SK-N-SH (cell line): ENCODE results near the gene ATF6B. TPM values are rescaled to one million over a fixed set of nuclear protein-coding genes. Genes with fewer than 3 reads are reported as not detected.

Source experiments
- CTCF ChIA-PET: fragments of 300-600, 350-600 bp; formaldehyde crosslinking; extraction: SDS; loops from one replicate; lab custom pipeline; 2021; lab: Yijun Ruan, JAX
- POLR2A ChIA-PET: fragments of 350-600 bp; sonication (Branson Sonifier 250); formaldehyde crosslinking; extraction: SDS; loops from one replicate; lab custom pipeline; 2020; ENCODE audit warnings: antibody characterized with exemption, inconsistent platforms; lab: Yijun Ruan, JAX
- DNase-seq: peaks from one replicate; pipeline ENCODE4 v3.0.0; 2012
- H2AFZ ChIP-seq: fragments of 200-600 bp; sonication (generic); 2 replicates; pipeline ENCODE4 v1.8.1; 2016; ENCODE audit warnings: antibody characterized with exemption, mild to moderate bottlenecking, low read depth
- H3F3A ChIP-seq: fragments of 200-600 bp; sonication (generic); replicated peaks from 2 replicates; pipeline ENCODE3; 2016; ENCODE audit warnings: antibody characterized with exemption, mild to moderate bottlenecking; ENCODE audit not compliant: insufficient read depth
- H3K27ac ChIP-seq, 2 experiments: fragments of 200-500 bp in 1 of 2; fragments of 200-600 bp in 1 of 2; sonication (Bioruptor generic) in 1 of 2; sonication (generic), shearing (Covaris generic) in 1 of 2; 2 replicates each; pipeline versions ENCODE4 v1.5.1 to v1.6.1; 2014 to 2016; ENCODE audit warnings: low read depth in 2 of 2, inconsistent platforms in 1 of 2, low read length in 1 of 2, mild to moderate bottlenecking in 1 of 2, mixed read lengths in 1 of 2
- H3K27me3 ChIP-seq: fragments of 200-600 bp; sonication (generic), shearing (Covaris generic); 2 replicates; pipeline ENCODE4 v1.6.1; 2016; ENCODE audit warnings: mixed run types; ENCODE audit not compliant: insufficient read depth
- H3K36me3 ChIP-seq, 2 experiments: fragments of 200-500 bp in 1 of 2; fragments of 200-600 bp in 1 of 2; sonication (Bioruptor generic) in 1 of 2; sonication (generic) in 1 of 2; replicated peaks in 1 of 2; 2 replicates each; pipeline versions ENCODE3 to v1.5.1; 2014 to 2016; ENCODE audit warnings: low read length in 1 of 2, mild to moderate bottlenecking in 1 of 2; ENCODE audit not compliant: insufficient read depth in 2 of 2, control insufficient read depth in 1 of 2
- H3K4me1 ChIP-seq, 2 experiments: fragments of 200-500 bp in 1 of 2; fragments of 200-600 bp in 1 of 2; sonication (Bioruptor generic) in 1 of 2; sonication (generic), shearing (Covaris generic) in 1 of 2; 2 replicates each; pipeline versions ENCODE4 v1.5.1 to v1.6.1; 2014 to 2016; ENCODE audit warnings: low read depth in 1 of 2, low read length in 1 of 2, mixed run types in 1 of 2; ENCODE audit not compliant: insufficient read depth in 2 of 2, control insufficient read depth in 1 of 2
- H3K4me2 ChIP-seq: fragments of 200-600 bp; sonication (generic), shearing (Covaris generic); 2 replicates; pipeline ENCODE4 v1.6.1; 2017; ENCODE audit warnings: mixed run types
- H3K4me3 ChIP-seq, 2 experiments: fragments of 200-500 bp in 1 of 2; fragments of 200-600 bp in 1 of 2; sonication (Bioruptor generic) in 1 of 2; sonication (generic), shearing (Covaris generic) in 1 of 2; 2 replicates each; pipeline versions ENCODE4 v1.5.1 to v1.8.1; 2014 to 2016; ENCODE audit warnings: low read depth in 2 of 2, inconsistent platforms in 1 of 2, low read length in 1 of 2, mild to moderate bottlenecking in 1 of 2, mixed read lengths in 1 of 2, moderate library complexity in 1 of 2
- H3K79me2 ChIP-seq: fragments of 200-600 bp; sonication (generic); 2 replicates; pipeline ENCODE4 v1.8.1; 2017; ENCODE audit warnings: mild to moderate bottlenecking; ENCODE audit not compliant: insufficient read depth
- H3K9ac ChIP-seq: fragments of 200-600 bp; sonication (generic); 2 replicates; pipeline ENCODE4 v1.6.1; 2017; ENCODE audit warnings: mixed run types
- H3K9me2 ChIP-seq: fragments of 200-600 bp; sonication (generic); 2 replicates; pipeline ENCODE4 v1.6.1; 2017; ENCODE audit warnings: mixed run types
- H3K9me3 ChIP-seq: fragments of 200-600 bp; sonication (generic); 2 replicates; pipeline ENCODE4 v1.6.1; 2017; ENCODE audit warnings: mixed run types, mild to moderate bottlenecking, moderate library complexity
- H4K20me1 ChIP-seq: fragments of 200-600 bp; sonication (generic); 2 replicates; pipeline ENCODE4 v1.6.1; 2017; ENCODE audit warnings: mild to moderate bottlenecking, mixed run types; ENCODE audit not compliant: insufficient read depth
- CHD2 ChIP-seq: fragments of 150-350 bp; IDR thresholded peaks from 2 replicates; pipeline ENCODE4 v1.6.1; 2018; ENCODE audit warnings: low read length; ENCODE audit not compliant: partially characterized antibody
- ELF1 ChIP-seq: IDR thresholded peaks from 2 replicates; pipeline ENCODE4 v1.4.0; 2012
- EP300 ChIP-seq, 2 experiments: IDR thresholded peaks; 2 replicates each; pipeline versions ENCODE4 v1.4.0 to v1.6.1; 2012; ENCODE audit warnings: borderline replicate concordance in 1 of 2, low read depth in 1 of 2, low read length in 1 of 2
- EZH2phosphoT487 ChIP-seq: fragments of 200-600 bp; sonication (generic); IDR thresholded peaks from 2 replicates; pipeline ENCODE4 v1.6.1; 2017; ENCODE audit warnings: low read depth, mixed run types, mild to moderate bottlenecking, antibody characterized with exemption, moderate library complexity, borderline replicate concordance
- FOXM1 ChIP-seq: IDR thresholded peaks from 2 replicates; pipeline ENCODE4 v1.4.0; 2012; ENCODE audit warnings: low read depth, mild to moderate bottlenecking
- GATA2 ChIP-seq: sonication (generic); formaldehyde crosslinking; IDR thresholded peaks from 2 replicates; pipeline ENCODE4 v1.5.0; 2020; ENCODE audit warnings: mild to moderate bottlenecking, missing genetic modification reagents
- JUND ChIP-seq: IDR thresholded peaks from 2 replicates; pipeline ENCODE4 v1.4.0; 2012
- MEF2A ChIP-seq: IDR thresholded peaks from 2 replicates; pipeline ENCODE4 v1.4.0; 2012; ENCODE audit warnings: low read depth, borderline replicate concordance
- NRF1 ChIP-seq: IDR thresholded peaks from 2 replicates; pipeline ENCODE4 v1.6.1; 2012; ENCODE audit warnings: low read depth, mild to moderate bottlenecking, low read length
- POLR2AphosphoS5 ChIP-seq: IDR thresholded peaks from 2 replicates; pipeline ENCODE4 v1.6.1; 2012; ENCODE audit warnings: low read depth, low read length
- RCOR1 ChIP-seq: fragments of 150-350 bp; IDR thresholded peaks from 2 replicates; pipeline ENCODE4 v1.6.1; 2017; ENCODE audit warnings: antibody characterized with exemption, low read length
- RXRA ChIP-seq: IDR thresholded peaks from 2 replicates; pipeline ENCODE4 v1.4.0; 2012; ENCODE audit warnings: low read depth, mild to moderate bottlenecking, borderline replicate concordance
- SIN3A ChIP-seq: IDR thresholded peaks from 2 replicates; pipeline ENCODE4 v1.6.1; 2012; ENCODE audit warnings: low read depth, mild to moderate bottlenecking, low read length, moderate library complexity, borderline replicate concordance
- SMC3 ChIP-seq: IDR thresholded peaks from 2 replicates; pipeline ENCODE4 v1.6.1; 2012; ENCODE audit warnings: low read depth, low read length, improper control_type of control experiment
- TCF12 ChIP-seq: IDR thresholded peaks from 2 replicates; pipeline ENCODE4 v1.4.0; 2012
- WGBS: methylation state at CpG from one replicate; pipeline ENCODE4 v1.1.6; 2017; ENCODE audit warnings: low lambda C conversion rate; 5-methylcytosine and 5-hydroxymethylcytosine counted together
- polyA plus RNA-seq, 3 experiments: library from polyadenylated mRNA; depleted of rRNA; stranded (reverse); fragments of >200 nt; gene quantifications; 2 replicates each; pipeline ENCODE4 v1.2.3, GENCODE V29; 2012
- TF ChIP-seq, protein P1 (sequence below): fragments of 200-600 bp; sonication (generic); IDR thresholded peaks from 2 replicates; pipeline ENCODE4 v1.6.1; 2017; ENCODE audit warnings: antibody characterized with exemption, mild to moderate bottlenecking, moderate library complexity
- TF ChIP-seq, protein P2 (sequence below): fragments of 150-350 bp; IDR thresholded peaks from 2 replicates; pipeline ENCODE4 v1.6.1; 2017; ENCODE audit warnings: antibody characterized with exemption, low read length, low read depth, borderline replicate concordance
- TF ChIP-seq, protein P3 (sequence below): IDR thresholded peaks from 2 replicates; pipeline ENCODE4 v1.6.1; 2012; ENCODE audit warnings: mild to moderate bottlenecking, low read depth, low read length, moderate library complexity
- TF ChIP-seq, protein P4 (sequence below): fragments of 150-350 bp; IDR thresholded peaks from 2 replicates; pipeline ENCODE4 v1.6.1; 2016; ENCODE audit warnings: mild to moderate bottlenecking, low read depth, low read length
- TF ChIP-seq, protein P5 (sequence below): IDR thresholded peaks from 2 replicates; pipeline ENCODE4 v1.4.0; 2012; ENCODE audit warnings: low read depth, borderline replicate concordance
- TF ChIP-seq, protein P6 (sequence below): IDR thresholded peaks from 2 replicates; pipeline ENCODE4 v1.4.0; 2012; ENCODE audit warnings: low read depth, borderline replicate concordance

Gene ATF6B
- polyA plus RNA-seq, 1 of the 3 experiments (the other 2 are of a cell fraction), result 61.3 TPM

DNA sequence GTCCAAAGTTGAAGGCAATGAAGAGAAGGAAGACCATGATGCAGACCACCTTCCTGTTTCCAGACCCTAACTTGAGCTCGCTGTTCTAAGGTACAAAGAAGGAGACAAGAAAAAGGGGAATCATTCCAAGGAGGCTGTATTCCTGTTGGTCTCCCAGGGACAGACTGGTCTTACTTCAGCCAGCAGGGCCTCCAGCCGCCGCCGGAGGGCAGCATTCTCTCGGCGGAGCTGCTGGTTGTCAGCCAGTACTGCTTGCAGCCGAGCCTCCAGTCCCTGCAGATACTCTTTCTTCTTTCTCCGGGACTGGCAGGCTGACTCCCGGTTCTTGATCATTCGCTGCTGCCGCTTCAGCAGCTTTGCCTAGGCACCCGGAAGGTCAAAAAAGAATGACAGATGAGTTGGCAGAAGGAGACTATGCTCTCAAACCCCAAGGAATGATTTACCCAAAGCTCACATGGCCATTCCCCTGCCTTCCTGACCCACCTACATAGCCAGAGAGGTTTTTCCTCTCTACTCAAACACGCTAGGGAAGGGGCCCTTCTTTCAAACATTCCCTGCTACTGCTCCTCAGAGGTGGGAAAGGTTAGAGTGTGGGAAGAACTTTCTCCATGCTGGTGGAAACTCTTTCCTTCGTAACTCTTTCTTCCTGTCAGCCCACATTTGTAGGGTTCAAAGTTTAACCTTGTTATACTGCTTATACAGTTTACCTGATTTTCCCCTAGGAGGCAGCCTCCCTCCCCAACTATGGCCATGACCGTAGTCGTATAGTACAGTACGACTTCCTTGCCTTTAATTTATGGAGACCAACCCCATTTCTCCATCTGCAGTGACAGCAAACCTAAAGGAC, 9.0 kb downstream of the ATF6B start:
- H3K9ac ChIP-seq, result no peak overlapping the region
- H3K9me3 ChIP-seq, result no peaks in the 10 kb centered on the region
- H4K20me1 ChIP-seq, result no peaks in the 10 kb centered on the region
- H3K79me2 ChIP-seq, result peaks cover 14% of the 10 kb centered on the region
- H3K27me3 ChIP-seq, result no peaks in the 10 kb centered on the region
- DNase-seq, result peak; percentile 83
- H3F3A ChIP-seq, result peaks cover 24% of the 10 kb centered on the region
- H3K4me2 ChIP-seq, result no peak overlapping the region
- H3K4me3 ChIP-seq, result no peak overlapping the region; a peak in 1 of 4 replicates
- peak overlapping the region; percentile 14 to 29; a peak in 1 of 4 replicates for H3K27ac ChIP-seq
- H3K4me1 ChIP-seq, result peaks cover 1 to 5% of the 10 kb centered on the region in 2 experiments; a peak in 1 of 4 replicates
- ChIA-PET POLR2A (interaction anchor here (1.8 kb wide), 1 partner anchor 10 kb away, joined by 6 read pairs; the partner anchor contains the start of gene ATF6B), CTCF (interaction anchor here (0.6 to 4.1 kb wide), 32 partner anchors 10 to 1208 kb away, joined by 3 to 43 read pairs (median 5); partner anchors contain the start of genes ATF6B, EGFL8, FKBPL and GPSM3)
- peaks cover 23 to 35% of the 10 kb centered on the region in 2 experiments for H3K36me3 ChIP-seq
- H3K9me2 ChIP-seq, result no peaks in the 10 kb centered on the region
- no peak overlapping the region for H2AFZ ChIP-seq
- WGBS, result 35% methylated on average over 14 of the region's 17 CpGs
- TF ChIP-seq SIN3A (peak; percentile 65; the same call in 1 of the 2 replicates), NRF1 (no peak), RXRA (no peak), RCOR1 (0 out of 2 replicates have a peak, but pooled peaks have one; percentile 28), TCF12 (no peak), CHD2 (no peak), MEF2A (no peak), POLR2AphosphoS5 (no peak), JUND (no peak), SMC3 (peak; percentile 85), EZH2phosphoT487 (no peak), GATA2 (no peak), EP300 (IDR thresholded peaks at IDR 0.05; ENCODE audit: borderline replicate concordance in 1 of 2, low read depth in 1 of 2, low read length in 1 of 2) (no peak), FOXM1 (no peak), ELF1 (no peak)
- TF ChIP-seq, protein P1, sequence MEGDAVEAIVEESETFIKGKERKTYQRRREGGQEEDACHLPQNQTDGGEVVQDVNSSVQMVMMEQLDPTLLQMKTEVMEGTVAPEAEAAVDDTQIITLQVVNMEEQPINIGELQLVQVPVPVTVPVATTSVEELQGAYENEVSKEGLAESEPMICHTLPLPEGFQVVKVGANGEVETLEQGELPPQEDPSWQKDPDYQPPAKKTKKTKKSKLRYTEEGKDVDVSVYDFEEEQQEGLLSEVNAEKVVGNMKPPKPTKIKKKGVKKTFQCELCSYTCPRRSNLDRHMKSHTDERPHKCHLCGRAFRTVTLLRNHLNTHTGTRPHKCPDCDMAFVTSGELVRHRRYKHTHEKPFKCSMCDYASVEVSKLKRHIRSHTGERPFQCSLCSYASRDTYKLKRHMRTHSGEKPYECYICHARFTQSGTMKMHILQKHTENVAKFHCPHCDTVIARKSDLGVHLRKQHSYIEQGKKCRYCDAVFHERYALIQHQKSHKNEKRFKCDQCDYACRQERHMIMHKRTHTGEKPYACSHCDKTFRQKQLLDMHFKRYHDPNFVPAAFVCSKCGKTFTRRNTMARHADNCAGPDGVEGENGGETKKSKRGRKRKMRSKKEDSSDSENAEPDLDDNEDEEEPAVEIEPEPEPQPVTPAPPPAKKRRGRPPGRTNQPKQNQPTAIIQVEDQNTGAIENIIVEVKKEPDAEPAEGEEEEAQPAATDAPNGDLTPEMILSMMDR, result peak; percentile 89
- TF ChIP-seq, protein P2, sequence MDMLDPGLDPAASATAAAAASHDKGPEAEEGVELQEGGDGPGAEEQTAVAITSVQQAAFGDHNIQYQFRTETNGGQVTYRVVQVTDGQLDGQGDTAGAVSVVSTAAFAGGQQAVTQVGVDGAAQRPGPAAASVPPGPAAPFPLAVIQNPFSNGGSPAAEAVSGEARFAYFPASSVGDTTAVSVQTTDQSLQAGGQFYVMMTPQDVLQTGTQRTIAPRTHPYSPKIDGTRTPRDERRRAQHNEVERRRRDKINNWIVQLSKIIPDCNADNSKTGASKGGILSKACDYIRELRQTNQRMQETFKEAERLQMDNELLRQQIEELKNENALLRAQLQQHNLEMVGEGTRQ, result no peak
- TF ChIP-seq, protein P3, sequence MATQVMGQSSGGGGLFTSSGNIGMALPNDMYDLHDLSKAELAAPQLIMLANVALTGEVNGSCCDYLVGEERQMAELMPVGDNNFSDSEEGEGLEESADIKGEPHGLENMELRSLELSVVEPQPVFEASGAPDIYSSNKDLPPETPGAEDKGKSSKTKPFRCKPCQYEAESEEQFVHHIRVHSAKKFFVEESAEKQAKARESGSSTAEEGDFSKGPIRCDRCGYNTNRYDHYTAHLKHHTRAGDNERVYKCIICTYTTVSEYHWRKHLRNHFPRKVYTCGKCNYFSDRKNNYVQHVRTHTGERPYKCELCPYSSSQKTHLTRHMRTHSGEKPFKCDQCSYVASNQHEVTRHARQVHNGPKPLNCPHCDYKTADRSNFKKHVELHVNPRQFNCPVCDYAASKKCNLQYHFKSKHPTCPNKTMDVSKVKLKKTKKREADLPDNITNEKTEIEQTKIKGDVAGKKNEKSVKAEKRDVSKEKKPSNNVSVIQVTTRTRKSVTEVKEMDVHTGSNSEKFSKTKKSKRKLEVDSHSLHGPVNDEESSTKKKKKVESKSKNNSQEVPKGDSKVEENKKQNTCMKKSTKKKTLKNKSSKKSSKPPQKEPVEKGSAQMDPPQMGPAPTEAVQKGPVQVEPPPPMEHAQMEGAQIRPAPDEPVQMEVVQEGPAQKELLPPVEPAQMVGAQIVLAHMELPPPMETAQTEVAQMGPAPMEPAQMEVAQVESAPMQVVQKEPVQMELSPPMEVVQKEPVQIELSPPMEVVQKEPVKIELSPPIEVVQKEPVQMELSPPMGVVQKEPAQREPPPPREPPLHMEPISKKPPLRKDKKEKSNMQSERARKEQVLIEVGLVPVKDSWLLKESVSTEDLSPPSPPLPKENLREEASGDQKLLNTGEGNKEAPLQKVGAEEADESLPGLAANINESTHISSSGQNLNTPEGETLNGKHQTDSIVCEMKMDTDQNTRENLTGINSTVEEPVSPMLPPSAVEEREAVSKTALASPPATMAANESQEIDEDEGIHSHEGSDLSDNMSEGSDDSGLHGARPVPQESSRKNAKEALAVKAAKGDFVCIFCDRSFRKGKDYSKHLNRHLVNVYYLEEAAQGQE, result no peak
- TF ChIP-seq, protein P4, sequence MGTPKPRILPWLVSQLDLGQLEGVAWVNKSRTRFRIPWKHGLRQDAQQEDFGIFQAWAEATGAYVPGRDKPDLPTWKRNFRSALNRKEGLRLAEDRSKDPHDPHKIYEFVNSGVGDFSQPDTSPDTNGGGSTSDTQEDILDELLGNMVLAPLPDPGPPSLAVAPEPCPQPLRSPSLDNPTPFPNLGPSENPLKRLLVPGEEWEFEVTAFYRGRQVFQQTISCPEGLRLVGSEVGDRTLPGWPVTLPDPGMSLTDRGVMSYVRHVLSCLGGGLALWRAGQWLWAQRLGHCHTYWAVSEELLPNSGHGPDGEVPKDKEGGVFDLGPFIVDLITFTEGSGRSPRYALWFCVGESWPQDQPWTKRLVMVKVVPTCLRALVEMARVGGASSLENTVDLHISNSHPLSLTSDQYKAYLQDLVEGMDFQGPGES, result no peak
- TF ChIP-seq, protein P5, sequence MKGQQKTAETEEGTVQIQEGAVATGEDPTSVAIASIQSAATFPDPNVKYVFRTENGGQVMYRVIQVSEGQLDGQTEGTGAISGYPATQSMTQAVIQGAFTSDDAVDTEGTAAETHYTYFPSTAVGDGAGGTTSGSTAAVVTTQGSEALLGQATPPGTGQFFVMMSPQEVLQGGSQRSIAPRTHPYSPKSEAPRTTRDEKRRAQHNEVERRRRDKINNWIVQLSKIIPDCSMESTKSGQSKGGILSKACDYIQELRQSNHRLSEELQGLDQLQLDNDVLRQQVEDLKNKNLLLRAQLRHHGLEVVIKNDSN, result no peak
- TF ChIP-seq, protein P6, sequence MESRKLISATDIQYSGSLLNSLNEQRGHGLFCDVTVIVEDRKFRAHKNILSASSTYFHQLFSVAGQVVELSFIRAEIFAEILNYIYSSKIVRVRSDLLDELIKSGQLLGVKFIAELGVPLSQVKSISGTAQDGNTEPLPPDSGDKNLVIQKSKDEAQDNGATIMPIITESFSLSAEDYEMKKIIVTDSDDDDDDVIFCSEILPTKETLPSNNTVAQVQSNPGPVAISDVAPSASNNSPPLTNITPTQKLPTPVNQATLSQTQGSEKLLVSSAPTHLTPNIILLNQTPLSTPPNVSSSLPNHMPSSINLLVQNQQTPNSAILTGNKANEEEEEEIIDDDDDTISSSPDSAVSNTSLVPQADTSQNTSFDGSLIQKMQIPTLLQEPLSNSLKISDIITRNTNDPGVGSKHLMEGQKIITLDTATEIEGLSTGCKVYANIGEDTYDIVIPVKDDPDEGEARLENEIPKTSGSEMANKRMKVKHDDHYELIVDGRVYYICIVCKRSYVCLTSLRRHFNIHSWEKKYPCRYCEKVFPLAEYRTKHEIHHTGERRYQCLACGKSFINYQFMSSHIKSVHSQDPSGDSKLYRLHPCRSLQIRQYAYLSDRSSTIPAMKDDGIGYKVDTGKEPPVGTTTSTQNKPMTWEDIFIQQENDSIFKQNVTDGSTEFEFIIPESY, result no peak
